GM21619 (cell line): ENCODE data around the gene HOXA13.

Experiments used
- ATAC-seq: cut with Tn5 transposase; IDR thresholded peaks from one replicate; pipeline ENCODE4 v1.9.1; 2021; ENCODE audit not compliant: unreplicated experiment

Gene HOXA13

GRCh38 chr7:27148756-27149641, 50.9 kb downstream of the HOXA13 start:
- ATAC-seq = no peak

- no peak for ATAC-seq
Measured at GRCh38 chr7:27148031-27148755, 51.7 kb downstream of the HOXA13 start.

GRCh38 chr7:27147199-27148030, 52.5 kb downstream of the HOXA13 start, which contains the start of gene HOXA6:
TSS of gene HOXA6 (minus strand) at chr7:27147774. CDS start at chr7:27147749, 25 bp downstream.
- no peak for ATAC-seq

DNA sequence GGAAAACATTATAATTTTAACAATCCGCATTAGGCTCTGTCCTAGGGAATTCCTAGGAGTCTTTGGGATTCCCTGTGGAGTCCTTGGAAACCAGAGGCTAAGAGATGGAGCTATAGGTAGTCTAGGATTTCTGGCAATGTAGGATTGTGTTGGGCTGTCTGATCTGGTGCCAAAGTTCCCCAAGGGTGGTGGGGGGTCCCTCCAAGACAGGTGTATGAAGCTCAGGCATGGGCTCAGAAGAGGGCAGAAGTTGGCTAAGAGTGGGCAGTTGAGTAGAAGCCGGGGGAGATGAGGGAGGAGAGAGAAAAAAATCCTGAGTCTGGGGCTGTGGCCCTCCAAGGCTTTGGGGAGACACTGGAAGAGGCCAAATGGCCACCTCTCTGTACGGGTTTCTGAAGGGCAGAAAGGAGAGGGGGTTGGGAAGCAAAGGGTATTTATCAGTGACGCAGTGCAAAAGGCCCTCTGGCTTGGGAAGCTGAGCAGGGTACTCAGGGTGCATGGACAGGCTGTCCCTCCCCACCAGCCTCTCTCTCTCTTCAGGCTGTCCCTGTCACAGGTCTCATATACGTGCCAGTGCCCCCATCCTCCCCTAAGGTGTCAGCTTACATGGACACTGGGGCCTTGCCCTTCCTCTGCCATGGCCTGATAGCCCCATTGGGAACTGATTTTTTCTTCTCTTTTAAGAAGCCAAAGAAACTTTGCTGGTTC, 53.2 kb downstream of the HOXA13 start:
- no peak for ATAC-seq

DNA sequence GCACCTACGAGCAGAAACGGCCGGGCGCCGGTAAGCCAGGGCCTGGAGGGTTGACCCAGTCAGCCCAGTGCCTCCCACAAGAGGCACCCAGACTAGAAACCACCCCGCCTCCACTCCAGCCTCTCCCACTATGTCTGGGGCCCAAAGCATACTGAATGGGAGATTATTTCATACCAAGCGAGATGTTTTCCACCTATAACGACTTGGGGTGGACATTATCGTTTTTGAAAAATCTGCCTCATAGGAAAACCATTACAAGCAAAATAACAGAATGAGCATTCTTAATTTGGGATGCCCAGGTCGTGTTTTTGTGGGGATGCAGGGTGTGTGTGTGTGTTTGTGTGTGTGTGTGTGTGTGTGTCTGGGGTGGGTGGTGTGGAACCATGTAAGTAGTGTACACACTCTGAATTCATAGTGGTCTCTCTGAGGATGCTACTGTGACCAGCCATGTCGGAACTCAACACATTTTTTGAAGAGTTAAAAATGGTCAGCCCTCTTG, 53.9 kb downstream of the HOXA13 start:
- ATAC-seq = no peak

GRCh38 chr7:27145165-27145913, 54.6 kb downstream of the HOXA13 start:
- ATAC-seq = no peak

DNA sequence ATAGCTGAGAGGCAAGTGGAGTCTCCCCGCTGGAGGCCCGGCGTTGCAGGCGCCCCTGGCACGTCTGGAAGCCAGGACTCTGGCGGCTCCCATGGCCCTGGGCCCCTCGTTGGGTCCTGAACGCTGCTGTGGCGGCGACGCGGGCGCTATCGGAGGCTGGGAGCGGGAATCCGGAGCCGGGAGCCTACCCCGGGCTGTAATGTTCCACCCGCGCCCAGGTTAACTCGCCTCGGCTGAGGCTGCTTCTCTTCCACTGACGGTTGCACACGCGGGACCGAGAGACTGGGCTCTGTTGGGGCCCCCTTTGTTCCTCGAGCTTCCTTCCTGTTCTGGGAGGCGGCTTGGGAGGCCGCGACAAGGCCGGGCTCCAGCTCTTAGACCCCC, 55.1 kb downstream of the HOXA13 start:
- no peak for ATAC-seq
